Mammary epithelial cell (primary cell): ENCODE measurements around the gene CSMD2.

ENCODE experiments used
- EZH2 ChIP-seq: IDR thresholded peaks from 2 replicates; pipeline ENCODE4 v1.6.1; 2012; ENCODE audit warnings: low read length, inconsistent platforms, borderline replicate concordance
- TF ChIP-seq, protein P1 (sequence below), 2 donors: IDR thresholded peaks in 1 of 2; conservative IDR thresholded peaks in 1 of 2; 2 replicates each; pipeline ENCODE4 v1.5.1; 2011 to 2012; ENCODE audit warnings: inconsistent platforms in 2 of 2, low read length in 2 of 2, mild to moderate bottlenecking in 2 of 2, control low read depth in 1 of 2, low read depth in 1 of 2; ENCODE audit not compliant: insufficient read depth in 1 of 2; ENCODE audit errors: extremely low read depth in 1 of 2

DNA sequence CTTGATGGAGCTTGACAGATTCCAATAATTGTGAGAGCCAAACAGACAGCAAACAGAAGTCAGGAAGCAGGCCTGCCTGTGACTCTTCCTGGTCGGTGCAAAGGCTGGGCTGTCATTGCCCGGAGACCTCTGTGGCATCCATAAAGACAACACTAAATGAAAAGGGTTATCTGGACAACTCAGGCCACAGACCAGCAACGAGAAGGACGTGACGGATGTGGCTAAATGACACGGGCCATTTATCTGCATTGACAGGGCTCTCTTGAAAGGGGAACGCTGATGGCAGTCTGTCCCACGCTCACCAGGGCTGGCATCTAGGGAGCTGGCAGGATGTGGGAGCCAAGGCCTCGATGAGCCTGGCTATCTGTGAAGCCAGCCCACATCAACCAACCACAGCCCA is 266.1 kb downstream of the CSMD2 start:
- TF ChIP-seq EZH2 = no peak
- TF ChIP-seq, protein P1, sequence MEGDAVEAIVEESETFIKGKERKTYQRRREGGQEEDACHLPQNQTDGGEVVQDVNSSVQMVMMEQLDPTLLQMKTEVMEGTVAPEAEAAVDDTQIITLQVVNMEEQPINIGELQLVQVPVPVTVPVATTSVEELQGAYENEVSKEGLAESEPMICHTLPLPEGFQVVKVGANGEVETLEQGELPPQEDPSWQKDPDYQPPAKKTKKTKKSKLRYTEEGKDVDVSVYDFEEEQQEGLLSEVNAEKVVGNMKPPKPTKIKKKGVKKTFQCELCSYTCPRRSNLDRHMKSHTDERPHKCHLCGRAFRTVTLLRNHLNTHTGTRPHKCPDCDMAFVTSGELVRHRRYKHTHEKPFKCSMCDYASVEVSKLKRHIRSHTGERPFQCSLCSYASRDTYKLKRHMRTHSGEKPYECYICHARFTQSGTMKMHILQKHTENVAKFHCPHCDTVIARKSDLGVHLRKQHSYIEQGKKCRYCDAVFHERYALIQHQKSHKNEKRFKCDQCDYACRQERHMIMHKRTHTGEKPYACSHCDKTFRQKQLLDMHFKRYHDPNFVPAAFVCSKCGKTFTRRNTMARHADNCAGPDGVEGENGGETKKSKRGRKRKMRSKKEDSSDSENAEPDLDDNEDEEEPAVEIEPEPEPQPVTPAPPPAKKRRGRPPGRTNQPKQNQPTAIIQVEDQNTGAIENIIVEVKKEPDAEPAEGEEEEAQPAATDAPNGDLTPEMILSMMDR (conservative IDR thresholded peaks at IDR 0.05 in 1 of 2, IDR thresholded peaks at IDR 0.05 in 1 of 2; ENCODE audit: extremely low read depth in 1 of 2, insufficient read depth in 1 of 2, low read depth in 1 of 2, low read length in 2 of 2) = no peak
